T-helper 17 cell (primary cell): ENCODE data around the gene TASL. TPM values are rescaled to one million over a fixed set of nuclear protein-coding genes. Genes with fewer than 3 reads are reported as not detected.
A peak's percentile ranks its signal among the peaks of the same experiment; 100 is the strongest.

Experiments
- ATAC-seq: fragments of 150-1000 bp; cut with Tn5 transposase; 2 replicates; pipeline ENCODE4 v1.10.0; 2021; ENCODE audit warnings: mild to moderate bottlenecking, moderate library complexity
- DNase-seq, 3 donors: peaks; one replicate each; pipeline versions ENCODE4 v3.0.0 to v3.0.0-alpha.2; 2020 to 2021
- H3K9me3 ChIP-seq: one replicate; pipeline ENCODE4 v1.7.0; 2013; ENCODE audit warnings: low read length, mild to moderate bottlenecking; ENCODE audit not compliant: control insufficient read depth, poor library complexity, severe bottlenecking
- H3K27ac Mint-ChIP-seq: one replicate; pipeline ENCODE4 v1.8.0; 2022; ENCODE audit warnings: mild to moderate bottlenecking, moderate library complexity, mixed read lengths
- H3K27me3 Mint-ChIP-seq: one replicate; pipeline ENCODE4 v1.8.0; 2022; ENCODE audit warnings: mixed read lengths
- H3K36me3 Mint-ChIP-seq: one replicate; pipeline ENCODE4 v1.8.0; 2022; ENCODE audit warnings: low read depth, mixed read lengths
- H3K4me1 Mint-ChIP-seq: one replicate; pipeline ENCODE4 v1.8.0; 2022; ENCODE audit warnings: mild to moderate bottlenecking, mixed read lengths
- H3K4me3 Mint-ChIP-seq: one replicate; pipeline ENCODE4 v1.8.0; 2022; ENCODE audit warnings: mild to moderate bottlenecking, moderate library complexity, mixed read lengths
- total RNA-seq, 4 donors: library from RNA in 2 of 4; stranded (reverse) in 2 of 4; gene quantifications; one replicate each; pipeline ENCODE4 v1.2.3 and lab custom pipeline; 2022 to 2026

TASL gene
- total RNA-seq, 2 donors from 2014 or later: 2.3 to 2.4 TPM

DNA sequence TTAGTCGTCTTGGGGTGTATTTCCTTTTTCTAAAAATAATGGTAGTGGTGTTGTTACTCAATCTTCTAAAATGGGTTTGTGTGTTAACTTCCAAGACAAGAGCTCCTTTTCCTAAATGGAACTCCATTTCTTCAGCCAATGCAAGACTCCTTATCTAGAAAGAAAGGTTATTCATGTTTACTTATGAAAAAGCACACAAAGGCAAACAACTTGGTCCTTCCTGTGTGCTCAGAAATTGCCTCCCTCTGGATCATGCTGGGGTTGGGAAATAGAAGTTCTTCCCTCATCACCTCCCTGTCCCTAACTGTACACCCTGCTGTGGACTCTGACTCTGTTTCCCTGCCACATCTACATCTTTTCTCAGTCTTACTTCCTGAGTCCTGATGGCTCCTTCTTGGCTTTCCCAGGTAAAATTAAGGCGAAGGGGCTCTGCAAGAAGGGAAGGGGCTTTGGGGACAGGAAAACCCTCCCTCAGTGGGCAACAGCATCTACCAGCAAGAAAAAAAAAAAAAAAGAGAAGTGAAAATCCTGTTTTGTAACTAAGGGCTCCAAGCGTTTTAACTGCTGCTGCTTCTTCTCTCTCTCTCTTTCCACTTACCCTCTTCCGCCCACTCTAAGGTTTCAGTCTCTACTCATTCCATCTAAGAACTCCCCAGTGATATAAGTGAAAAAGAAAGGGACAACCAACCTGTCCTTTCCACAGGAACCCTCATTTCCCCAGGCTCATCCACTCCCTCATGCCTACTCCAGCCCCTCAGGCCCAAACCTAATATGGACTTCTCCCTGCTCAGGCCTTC lies 19.8 kb upstream of the TASL start:
- DNase-seq: no peak
- Mint-ChIP-seq H3K4me1 (no peaks in the 10 kb centered on the region), H3K36me3 (no peaks in the 10 kb centered on the region), H3K27ac (peak overlapping the region; percentile 56), H3K27me3 (no peaks in the 10 kb centered on the region), H3K4me3 (no peak overlapping the region)
- no peaks in the 10 kb centered on the region for H3K9me3 ChIP-seq
- no peak for ATAC-seq

DNA sequence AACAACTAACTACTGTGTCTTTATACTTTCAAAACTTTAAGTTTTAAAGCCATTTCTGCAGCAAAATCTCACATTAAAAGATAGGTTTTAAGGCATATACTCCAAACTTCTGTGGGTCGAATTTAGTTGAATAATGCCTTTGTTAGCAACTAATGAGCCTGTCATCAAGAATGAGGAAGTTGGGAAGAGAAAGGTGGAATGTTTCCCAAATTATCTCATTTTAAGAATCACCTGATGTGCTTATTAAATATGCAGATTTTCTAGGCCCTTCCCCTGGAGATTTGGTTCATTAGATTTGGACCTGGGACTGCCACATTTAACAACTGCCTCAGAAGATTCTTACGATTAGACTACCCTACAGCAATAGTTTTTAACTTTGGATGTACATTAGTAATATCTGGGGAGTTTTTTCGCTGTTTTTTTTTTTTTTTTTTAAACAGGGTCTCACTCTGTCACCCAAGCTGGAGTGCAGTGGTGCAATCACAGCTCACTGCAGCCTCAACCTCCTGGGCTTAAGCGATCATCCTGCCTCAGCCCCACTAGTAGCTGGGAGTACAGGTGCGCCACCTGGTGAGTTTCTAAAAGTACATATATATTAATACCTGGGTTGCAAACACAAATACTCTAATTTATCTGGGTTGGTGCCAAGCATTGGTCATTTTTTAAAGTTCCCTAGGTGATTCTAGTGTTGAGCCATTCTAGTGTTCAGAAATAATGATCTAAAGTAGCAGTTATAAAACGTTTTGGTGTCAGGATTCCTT lies 16.1 kb upstream of the TASL start:
- Mint-ChIP-seq H3K27me3 (no peaks in the 10 kb centered on the region), H3K27ac (no peak overlapping the region), H3K4me3 (no peak overlapping the region), H3K36me3 (no peaks in the 10 kb centered on the region), H3K4me1 (no peaks in the 10 kb centered on the region)
- no peaks in the 10 kb centered on the region for H3K9me3 ChIP-seq
- DNase-seq (no peak), ATAC-seq (peak; percentile 57)

DNA sequence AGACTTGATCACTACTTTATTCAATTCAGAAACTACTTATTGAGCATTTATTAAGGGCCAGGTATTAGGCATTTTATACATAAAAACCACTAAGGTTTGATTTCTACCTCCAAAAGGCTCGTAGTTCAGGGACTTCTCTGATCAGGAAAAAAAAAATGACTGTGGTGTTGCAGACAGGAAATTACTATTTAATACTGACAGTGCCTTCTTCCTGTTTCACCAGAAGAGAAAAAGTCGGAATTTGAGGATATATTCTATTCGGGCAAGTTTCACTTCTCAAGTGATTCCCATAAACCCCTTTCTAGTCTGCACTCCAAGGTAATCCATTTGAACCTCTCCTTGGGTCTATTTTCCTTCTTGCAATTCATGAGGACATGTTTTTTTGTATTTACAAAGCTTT lies 15.3 kb upstream of the TASL start:
- no peaks in the 10 kb centered on the region for H3K9me3 ChIP-seq
- ATAC-seq: no peak
- no peak for DNase-seq
- Mint-ChIP-seq H3K4me1 (no peaks in the 10 kb centered on the region), H3K36me3 (no peaks in the 10 kb centered on the region), H3K4me3 (no peak overlapping the region), H3K27me3 (no peaks in the 10 kb centered on the region), H3K27ac (no peak overlapping the region)

DNA sequence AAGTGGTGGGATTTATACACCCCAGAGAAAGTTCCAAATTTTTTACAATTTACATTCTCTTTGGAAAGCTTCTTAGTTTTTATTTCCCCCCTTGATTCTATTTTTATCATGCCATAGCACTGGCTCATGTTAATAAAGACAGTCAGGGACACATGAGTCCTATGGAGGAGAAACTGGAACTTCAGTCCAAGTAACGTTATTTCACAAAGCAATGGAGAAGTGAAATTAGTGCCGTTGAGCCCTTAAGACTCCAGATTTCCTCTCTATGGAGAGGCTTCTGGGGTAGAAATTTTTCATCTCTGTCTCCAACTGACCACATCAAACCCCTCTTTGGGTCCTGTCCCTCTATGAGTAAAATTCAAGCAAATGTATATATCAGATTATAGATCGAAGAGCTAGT lies 12.8 kb upstream of the TASL start:
- no peaks in the 10 kb centered on the region for H3K27me3 Mint-ChIP-seq
- no peak overlapping the region for H3K27ac Mint-ChIP-seq
- H3K4me1 Mint-ChIP-seq: no peaks in the 10 kb centered on the region
- no peaks in the 10 kb centered on the region for H3K9me3 ChIP-seq
- no peak overlapping the region for H3K4me3 Mint-ChIP-seq
- no peak for ATAC-seq
- H3K36me3 Mint-ChIP-seq: no peaks in the 10 kb centered on the region
- DNase-seq: no peak

DNA sequence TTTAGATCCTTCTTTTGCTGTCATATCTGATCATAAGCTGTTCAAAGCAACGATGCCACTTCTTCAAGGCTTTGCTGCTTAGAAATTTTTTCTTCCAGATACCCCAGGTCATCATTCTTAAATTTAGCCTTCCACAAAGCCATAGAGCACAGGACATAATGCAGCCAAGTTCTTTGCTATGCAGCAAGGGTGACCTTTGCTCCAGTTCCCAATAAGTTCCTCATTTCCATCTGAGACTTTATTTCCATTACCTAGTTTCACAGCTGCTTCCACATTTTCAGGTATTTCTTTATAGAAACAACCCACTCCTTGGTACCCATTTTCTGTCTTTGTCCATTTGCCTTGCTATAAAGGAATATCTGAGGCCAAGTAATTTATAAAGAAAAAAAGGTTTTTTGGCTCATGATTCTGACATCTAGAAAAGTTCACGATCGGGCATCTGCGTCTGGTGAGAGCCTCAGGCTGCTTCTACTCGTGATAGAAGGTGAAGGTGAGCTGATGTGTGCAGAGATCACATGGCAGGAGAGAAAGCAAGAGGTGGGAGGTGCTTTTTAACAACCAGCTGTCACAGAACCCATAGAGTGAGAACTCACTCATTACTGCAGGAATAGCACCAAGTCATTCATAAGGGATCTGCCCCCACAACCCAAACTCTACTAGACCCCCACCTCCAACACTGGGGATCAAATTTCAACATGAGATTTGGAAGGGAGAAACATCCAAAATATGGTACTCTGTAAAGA lies 11.8 kb upstream of the TASL start:
- Mint-ChIP-seq H3K4me3 (no peak overlapping the region), H3K27ac (no peak overlapping the region), H3K36me3 (no peaks in the 10 kb centered on the region), H3K4me1 (no peaks in the 10 kb centered on the region), H3K27me3 (no peaks in the 10 kb centered on the region)
- DNase-seq (no peak), ATAC-seq (no peak)
- H3K9me3 ChIP-seq: no peaks in the 10 kb centered on the region

DNA sequence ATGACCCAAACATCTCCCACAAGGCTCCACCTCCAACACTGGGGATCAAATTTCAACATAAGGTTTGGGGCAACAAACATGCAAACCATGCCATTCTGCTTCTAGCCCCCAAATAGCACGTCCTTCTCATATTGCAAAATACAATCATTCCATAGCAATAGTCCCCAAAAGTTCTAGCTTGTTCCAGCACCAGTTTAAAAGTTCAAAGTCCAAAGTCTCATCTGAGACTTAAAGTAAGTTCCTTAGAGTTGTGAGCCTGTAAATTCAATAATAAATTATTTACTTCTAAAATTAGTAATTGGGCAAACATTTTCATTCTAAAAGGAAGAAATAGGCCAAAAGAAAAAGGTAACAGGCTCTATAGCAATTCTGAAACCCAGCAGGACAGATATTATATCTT lies 8.9 kb upstream of the TASL start:
- no peaks in the 10 kb centered on the region for H3K36me3 Mint-ChIP-seq

DNA sequence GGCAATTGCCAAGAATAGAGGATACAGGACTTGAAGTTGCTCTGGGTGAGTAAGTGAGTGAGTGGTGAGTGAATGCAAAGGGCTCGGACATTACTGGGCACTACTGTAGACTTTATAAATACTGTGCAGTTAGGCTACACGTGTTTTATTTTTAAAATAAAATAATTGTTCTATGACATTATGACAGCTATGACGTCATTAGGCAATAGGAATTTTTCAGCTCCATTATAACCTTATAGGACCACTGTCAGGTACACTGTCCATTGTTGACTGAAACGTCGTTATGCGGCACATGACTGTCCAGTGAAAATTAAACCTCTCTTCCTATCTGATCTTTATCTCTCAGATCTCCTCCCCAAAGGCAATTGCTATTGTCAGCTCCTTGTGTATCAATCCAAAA lies 5.1 kb upstream of the TASL start:
- no peak overlapping the region for H3K27ac Mint-ChIP-seq
- no peak for ATAC-seq
- DNase-seq: no peak
- H3K9me3 ChIP-seq: no peaks in the 10 kb centered on the region
- no peaks in the 10 kb centered on the region for H3K36me3 Mint-ChIP-seq
- H3K4me1 Mint-ChIP-seq: no peaks in the 10 kb centered on the region
- no peak overlapping the region for H3K4me3 Mint-ChIP-seq
- H3K27me3 Mint-ChIP-seq: no peaks in the 10 kb centered on the region

More for the DNA sequence above, 8.9 kb upstream of the TASL start:
- H3K27ac Mint-ChIP-seq: no peak overlapping the region
- H3K9me3 ChIP-seq: no peaks in the 10 kb centered on the region
- no peak overlapping the region for H3K4me3 Mint-ChIP-seq
- no peak for DNase-seq
- no peaks in the 10 kb centered on the region for H3K4me1 Mint-ChIP-seq
- no peaks in the 10 kb centered on the region for H3K27me3 Mint-ChIP-seq
- no peak for ATAC-seq

DNA sequence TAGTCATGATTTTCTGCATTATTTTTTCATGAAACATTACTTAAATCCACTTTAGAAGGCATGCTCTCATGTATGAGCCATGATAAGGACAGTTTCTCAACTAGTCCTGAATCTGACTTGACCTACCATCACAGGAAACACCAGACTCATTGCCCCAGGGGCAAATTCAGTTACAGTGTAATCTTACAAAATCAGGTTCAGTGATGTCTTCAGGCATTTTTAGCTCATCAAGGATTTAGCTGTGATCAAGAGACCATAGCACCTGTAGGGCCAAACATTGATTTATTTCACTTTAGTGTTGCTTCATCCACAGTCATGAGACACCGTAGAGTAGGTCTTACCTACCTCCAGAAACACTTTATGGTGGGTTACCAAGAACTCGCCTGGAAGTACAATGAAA lies 3.1 kb upstream of the TASL start:
- Mint-ChIP-seq H3K36me3 (no peaks in the 10 kb centered on the region), H3K4me1 (peaks cover 2% of the 10 kb centered on the region), H3K27ac (no peak overlapping the region), H3K27me3 (no peaks in the 10 kb centered on the region), H3K4me3 (no peak overlapping the region)
- no peaks in the 10 kb centered on the region for H3K9me3 ChIP-seq
- DNase-seq (no peak), ATAC-seq (no peak)

DNA sequence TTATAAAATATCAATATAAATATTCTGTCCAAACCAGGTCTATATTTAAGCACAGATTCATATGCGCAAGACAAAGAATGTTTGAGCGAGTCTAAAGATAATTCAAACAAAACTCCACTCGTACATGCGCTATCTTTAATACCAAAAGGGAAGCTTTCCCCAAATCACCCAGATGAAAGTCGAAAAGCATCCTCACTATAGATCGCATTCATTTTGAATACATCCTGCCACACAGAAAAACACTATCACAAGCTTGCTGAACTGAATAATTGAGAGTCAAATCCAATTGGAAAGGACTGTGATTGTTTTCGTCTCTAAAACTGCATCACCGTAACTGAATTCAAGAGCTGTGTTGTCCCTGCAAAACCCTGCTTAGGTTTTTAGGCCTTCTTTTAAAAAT lies 685 bp downstream of the TASL start:
- peak; percentile 24 for ATAC-seq
- no peaks in the 10 kb centered on the region for H3K9me3 ChIP-seq
- Mint-ChIP-seq H3K4me3 (peak overlapping the region; percentile 87), H3K36me3 (peaks cover 3% of the 10 kb centered on the region), H3K27me3 (no peaks in the 10 kb centered on the region), H3K4me1 (peaks cover 11% of the 10 kb centered on the region), H3K27ac (peak overlapping the region; percentile 85)
- no peak for DNase-seq

DNA sequence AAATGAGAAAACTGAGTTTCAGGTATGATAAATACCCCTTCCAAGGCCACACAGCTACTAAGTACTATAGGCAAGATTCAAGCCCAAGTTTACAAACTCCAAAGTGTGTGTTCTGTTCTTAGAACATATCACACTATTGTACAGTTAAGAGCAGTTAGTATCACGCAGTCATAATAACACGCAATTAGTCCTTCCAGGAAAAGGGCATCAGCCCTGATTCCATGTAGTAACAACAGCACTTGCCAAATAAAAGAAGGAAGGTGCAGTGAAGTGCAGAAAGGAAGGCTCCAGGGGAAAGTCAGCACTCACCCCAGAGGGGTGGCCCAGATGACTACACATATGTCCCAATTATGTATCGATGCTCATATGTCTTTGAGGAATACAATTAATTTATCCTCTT lies 4.4 kb downstream of the TASL start:
- Mint-ChIP-seq H3K4me1 (peaks cover 12% of the 10 kb centered on the region), H3K27me3 (no peaks in the 10 kb centered on the region), H3K27ac (no peak overlapping the region), H3K4me3 (peak overlapping the region; percentile 5), H3K36me3 (peaks cover 3% of the 10 kb centered on the region)
- H3K9me3 ChIP-seq: no peaks in the 10 kb centered on the region
- no peak for ATAC-seq
- no peak for DNase-seq

DNA sequence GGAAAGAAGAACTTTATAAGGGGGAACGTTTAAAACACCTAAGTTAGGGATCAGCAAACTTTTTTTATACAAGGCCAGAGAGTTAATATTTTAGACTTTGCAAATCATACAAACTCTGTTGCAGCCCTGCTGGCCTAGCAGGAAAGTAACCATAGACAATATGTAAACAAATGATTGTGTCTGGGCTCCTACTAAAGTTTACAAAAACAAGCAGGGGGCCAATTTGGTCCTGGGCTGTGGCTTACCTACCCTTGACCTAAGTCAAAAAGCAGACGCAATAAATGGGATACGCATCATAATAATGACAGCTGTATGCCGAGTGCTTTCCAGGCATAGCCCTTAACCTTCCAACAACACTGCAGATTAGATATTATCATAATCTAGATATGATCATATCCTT lies 4.9 kb downstream of the TASL start:
- no peak overlapping the region for H3K4me3 Mint-ChIP-seq
- H3K4me1 Mint-ChIP-seq: peaks cover 13% of the 10 kb centered on the region
- H3K9me3 ChIP-seq: no peaks in the 10 kb centered on the region
- H3K27me3 Mint-ChIP-seq: no peaks in the 10 kb centered on the region
- H3K27ac Mint-ChIP-seq: no peak overlapping the region
- ATAC-seq (no peak), DNase-seq (no peak)
- H3K36me3 Mint-ChIP-seq: peaks cover 3% of the 10 kb centered on the region

DNA sequence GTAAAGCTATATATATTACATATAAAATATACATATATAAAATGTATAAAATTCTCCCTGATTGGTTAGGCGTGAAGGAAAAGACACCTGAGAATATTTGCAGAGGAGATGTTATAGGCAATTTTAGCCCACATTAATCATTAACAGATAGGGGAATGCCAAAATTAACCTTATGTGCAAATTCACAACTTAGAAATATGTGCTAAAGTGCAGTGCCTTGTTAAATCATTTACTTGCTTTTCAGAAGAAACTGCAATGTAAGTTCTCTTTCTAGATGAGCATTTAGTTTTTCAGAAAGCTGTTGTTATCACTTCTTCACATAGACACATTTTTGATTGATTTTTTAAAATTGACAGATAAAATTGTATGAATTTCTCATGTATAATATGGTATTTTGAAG lies 5.6 kb downstream of the TASL start:
- H3K9me3 ChIP-seq: no peaks in the 10 kb centered on the region
- peaks cover 13% of the 10 kb centered on the region for H3K4me1 Mint-ChIP-seq
- no peaks in the 10 kb centered on the region for H3K27me3 Mint-ChIP-seq
- H3K27ac Mint-ChIP-seq: no peak overlapping the region
- DNase-seq (no peak), ATAC-seq (no peak)
- peaks cover 3% of the 10 kb centered on the region for H3K36me3 Mint-ChIP-seq
- no peak overlapping the region for H3K4me3 Mint-ChIP-seq

DNA sequence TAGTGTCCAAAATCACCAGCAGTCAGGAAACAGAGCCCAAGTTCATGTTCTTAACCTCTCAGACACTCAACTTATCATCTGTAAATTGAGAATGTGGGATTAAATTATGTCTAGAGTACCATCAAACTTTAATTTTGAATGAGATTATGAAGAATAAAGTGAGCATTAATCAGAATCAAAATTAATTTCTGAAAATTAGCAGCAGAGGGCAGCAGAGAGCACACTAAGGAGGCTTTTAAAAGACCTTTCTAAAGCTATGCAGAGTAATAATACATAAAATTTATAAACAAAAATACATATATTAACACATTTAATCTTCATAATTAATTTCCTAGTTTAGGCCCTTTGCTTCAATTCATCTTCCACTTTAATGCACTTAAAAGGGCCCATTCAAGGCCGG lies 7.1 kb downstream of the TASL start:
- Mint-ChIP-seq H3K4me3 (no peak overlapping the region), H3K27ac (no peak overlapping the region), H3K36me3 (peaks cover 3% of the 10 kb centered on the region), H3K4me1 (peaks cover 11% of the 10 kb centered on the region), H3K27me3 (no peaks in the 10 kb centered on the region)
- ATAC-seq (no peak), DNase-seq (no peak)
- H3K9me3 ChIP-seq: no peaks in the 10 kb centered on the region
